Stimulated activated CD8-positive, alpha-beta memory T cell treated with anti-CD3 and anti-CD28 coated beads, Interleukin-2, amount 100 ng/mL, for 1 hour (primary cell): Measurements from ENCODE around the gene MAGI2.

Experiments used
- DNase-seq, 2 donors: peaks; one replicate each; pipeline ENCODE4 v3.0.0-alpha.2; 2020; ENCODE audit warnings: low read depth in 2 of 2

MAGI2 gene

DNA sequence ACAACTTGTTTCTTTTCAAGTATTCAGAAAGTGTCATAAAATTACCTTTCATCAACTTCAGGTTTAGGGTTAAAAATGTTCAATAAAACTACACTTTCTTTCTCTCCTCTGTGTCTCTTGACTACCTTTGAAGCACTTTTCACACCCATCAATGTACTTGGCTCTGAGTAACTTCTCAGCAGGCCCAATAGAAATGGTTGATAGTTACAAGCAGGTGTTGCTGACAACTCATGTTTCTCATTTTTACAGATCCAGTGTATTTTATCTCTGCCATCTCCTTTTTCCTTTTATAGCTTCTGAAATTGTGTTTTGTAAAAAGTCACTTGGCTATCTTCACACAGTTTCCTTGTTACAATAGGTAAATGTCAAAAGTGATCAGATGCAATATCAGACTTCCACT, 1306.9 kb downstream of the MAGI2 start:
- DNase-seq: no peak

DNA sequence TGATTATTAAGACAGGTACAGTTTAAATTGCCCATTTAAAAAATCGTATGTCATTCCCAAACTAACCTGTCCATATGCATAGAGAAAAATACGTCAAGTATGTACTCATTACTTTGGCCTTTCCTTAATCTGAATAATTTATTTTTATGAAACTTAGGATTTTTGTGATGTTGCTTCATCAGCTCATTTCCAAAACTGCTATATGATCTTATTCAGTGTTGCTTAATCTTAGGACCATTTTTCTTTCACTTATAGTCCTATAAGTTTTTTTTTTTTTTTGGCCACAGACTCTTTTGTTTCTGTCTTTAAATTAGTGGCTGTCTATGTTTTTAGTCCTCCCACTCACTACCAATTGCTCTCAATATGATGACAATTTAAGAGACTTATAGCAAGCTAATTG, 1309.8 kb downstream of the MAGI2 start:
- no peak for DNase-seq

DNA sequence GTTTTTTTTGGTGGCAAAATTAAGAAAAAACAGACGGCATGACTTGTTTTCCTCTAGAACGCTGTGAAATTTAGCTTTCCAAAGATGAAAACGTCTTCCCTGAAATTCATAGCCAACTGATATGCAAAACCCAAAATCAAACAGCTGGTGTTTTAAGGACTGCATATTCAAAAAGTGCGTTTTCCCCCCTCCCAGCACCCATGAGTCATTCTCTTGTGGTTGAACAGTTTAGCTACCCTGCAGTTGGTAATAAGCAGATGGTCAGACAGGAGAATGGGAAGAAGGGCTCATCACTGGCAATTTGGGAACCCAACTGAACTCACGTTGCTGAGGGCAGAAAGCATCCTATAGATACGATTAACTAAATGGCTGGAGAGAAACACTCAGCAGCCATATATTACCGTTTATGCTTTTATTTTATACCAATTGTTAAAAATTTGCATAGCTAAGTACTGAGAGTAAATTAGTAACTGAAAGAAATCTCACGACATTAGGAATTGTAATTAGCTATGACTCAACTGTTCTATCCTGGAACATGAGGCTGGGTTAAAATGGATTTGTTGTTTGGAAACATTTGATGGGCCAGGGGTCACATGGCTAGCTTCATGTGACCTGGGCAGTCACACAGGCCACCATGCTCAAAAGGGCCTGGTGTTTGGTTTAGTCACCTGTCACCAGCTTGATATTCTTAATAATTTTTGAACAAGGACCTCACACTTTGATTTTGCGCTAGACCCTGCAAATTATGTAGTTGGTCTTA, 1311.8 kb downstream of the MAGI2 start:
- no peak for DNase-seq

DNA sequence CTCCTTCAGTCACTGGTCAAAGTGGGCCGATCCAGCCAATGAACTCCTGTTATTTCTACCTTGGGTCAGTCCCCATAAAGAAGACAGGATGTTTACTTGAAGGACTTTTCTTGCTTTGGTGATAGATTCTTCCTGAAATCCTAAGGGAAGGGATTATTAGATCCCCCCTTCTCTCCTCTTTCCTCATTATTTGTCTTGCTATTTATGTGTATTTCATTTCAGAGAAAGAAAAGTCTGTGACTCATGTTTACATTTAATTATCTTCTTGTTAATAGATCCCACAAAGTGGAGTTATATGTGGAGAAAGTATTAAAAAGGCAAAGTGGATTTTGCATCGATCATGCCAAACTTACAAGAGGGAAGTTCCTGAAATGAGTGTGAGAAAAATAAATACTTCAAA, 1313.4 kb downstream of the MAGI2 start:
- no peak for DNase-seq

DNA sequence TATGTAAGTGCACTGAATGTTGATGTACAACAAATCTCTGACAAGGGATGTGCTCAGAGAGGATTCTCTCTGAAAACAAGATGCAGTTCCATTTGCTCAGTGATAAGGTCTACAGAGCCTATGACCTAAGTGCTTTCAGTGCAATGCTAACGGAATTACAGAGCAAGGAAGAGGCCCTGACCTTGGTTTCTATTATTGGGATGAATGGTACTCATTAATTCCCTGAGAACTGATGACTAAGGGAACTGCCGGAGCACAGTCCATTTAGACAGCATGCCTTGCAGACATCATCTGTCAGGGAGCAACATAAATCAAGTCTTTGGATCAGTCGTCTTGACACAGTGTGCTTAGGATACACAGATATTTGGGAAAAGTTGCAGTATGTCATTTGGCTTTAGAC, 1314.1 kb downstream of the MAGI2 start:
- DNase-seq: no peak

DNA sequence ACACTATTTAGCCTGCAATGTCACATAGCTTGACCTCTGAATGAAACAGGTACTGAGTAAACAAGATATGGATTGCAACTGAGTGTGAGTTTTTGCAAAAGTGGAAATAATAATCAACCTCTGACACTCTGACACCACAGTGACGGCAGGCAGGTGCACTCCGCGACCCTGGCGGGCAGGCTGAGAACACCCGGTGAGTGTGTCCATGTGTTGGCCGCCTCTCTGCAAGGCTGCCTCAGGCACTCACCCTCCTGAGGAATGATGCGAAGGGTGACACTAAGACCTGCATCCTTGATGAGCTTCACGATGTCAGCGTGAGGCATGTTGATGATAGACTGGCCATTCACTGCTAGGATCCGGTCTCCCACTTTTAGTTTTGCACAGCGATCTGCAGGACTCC, 1318.7 kb downstream of the MAGI2 start:
- no peak for DNase-seq

DNA sequence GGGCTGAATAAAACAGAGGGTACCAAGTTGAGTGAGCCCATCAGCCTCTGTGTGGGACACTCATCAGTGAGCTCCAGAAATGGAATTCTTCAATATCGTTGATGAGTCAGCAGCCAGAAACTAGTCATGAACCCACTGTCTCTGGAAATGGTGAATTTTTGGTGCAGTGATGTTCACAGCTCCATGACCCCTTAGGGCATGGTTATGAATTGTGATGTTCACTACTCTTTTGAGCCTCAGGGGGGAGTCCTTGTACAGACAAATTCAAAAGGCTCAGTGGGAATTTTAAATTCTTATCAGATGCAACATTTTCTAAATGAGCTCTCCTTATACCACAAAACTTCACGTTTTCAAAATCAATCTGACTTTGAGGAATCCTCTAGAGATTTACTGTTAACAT, 1319.2 kb downstream of the MAGI2 start:
- DNase-seq: no peak

DNA sequence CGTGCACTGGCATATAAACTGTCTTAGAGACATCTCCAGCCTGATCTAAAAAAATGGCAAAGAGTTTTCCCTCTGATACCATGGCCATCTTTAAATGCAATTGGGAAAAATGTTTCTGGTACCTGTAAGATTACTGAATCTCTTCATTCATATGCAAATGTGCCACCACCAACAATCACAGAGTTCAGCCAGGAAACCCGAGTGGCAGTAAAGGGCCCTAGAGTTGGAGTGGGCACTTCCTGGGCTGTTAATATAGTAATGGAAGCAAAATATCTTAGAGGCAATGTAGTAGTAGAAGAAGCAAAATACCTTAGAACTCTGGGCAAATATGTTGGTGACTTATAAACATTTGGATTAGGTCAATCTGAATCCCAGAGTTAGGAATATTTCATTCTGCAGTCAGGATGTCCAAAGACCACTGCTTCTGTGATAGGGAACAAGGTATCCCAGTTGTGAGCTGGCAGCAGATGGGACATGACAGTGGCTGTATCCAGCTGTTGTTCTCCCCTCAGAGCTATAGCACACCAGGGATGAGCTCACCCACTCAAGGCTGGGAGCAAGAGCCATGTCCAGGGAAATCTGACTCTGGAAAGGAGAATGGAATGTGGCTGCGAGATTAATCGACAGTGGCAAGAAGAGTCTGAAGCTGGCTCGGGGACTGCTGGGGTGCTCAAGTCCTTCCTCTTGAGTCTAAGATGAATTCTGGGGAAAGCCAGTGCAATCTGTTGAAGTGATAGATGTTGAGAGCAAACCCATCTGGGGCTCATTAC, 1322.8 kb downstream of the MAGI2 start:
- no peak for DNase-seq

DNA sequence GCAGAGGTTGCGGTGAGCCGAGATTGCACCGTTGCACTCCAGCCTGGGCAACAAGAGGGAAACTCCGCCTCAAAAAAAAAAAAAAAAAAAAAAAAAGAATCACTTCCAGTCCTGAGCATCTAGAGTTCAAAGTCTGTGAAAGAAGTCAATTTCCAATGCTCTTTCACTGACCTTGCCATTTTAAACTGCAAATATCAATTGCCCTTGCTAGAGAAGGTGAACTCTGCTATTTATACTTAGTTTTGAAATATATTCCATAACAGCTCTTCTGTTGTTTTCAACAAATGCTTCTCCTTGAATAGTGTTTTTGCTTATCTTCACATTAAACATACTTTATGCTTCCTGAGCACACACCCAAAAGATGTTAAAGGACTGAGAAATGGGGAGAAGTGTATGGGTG, 1323.6 kb downstream of the MAGI2 start:
- no peak for DNase-seq

DNA sequence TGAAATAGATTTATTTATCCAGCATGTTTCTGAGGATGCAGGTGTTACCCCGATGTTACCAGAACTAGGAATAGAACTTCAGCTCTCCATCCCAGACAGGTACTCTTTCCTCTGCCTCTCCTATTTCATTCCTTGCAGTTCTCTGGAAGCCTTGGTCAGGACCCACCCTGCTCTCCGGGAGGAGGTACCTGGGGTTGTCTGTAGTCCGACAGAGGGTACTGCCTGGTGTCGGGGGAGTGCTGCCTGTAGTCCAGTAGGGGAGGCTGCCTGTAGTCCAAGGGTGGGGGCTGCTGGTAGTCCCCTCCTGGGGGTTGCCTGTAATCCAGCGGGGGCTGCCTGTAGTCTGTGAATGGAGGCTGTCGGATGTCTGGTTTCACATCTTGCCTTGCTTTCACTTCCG, 1326.5 kb downstream of the MAGI2 start:
- no peak for DNase-seq

DNA sequence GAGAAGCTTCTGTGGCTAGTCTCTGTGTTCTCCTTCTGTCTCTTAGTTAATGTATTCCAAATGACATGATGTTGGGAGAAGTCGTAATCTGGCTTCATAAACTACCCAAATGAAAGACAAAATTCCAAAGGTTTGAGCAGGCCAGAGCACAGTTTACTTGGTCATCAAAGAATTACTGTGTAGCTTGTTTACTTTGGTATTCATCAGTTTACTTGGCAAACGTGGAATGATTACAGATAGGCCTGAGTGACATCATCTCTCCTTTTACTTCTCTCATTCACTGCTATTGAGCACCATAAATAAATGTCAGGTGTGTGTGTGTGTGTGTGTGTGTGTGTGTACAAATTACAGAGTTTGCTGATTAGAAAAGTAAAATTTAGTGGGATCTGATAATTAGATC, 1327.6 kb downstream of the MAGI2 start:
- no peak for DNase-seq

DNA sequence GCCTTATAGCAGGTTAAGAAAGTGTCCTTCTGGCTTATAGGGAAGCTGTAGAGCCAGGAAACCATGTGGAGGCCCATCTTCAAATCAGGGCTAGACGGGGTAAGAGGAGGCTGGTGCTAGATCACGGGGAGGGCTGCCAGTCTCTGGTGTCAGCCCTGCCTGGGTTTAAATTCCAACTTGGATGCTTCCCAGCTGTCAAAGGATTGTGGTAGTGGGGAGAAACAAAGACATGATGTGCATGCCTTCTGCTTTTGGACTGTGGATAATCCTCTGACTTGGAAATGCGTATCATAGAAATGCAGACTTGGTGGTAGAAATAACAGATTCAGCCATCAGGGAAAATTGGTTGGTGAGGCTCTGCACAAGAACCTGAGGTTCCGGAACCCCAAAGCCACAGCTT, 1329.3 kb downstream of the MAGI2 start:
- no peak for DNase-seq

DNA sequence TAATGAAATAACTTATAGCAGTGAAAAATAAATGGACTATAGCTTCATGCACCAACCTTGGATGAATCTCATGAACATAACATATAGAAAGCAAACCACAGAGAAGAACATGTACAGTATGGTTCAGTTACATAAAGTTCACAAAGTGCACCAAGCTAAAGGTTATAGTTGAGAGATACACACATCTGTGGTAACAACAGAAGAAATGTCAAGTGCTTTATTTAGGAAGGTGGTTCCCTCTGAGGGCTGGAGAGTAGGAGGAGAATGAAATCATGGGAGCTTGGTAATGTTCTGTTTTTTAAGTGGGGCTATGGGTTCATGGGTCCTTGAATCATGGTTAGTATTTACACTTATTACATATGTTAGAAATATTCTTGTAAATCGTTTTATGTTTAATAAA, 1331.6 kb downstream of the MAGI2 start:
- DNase-seq: no peak

DNA sequence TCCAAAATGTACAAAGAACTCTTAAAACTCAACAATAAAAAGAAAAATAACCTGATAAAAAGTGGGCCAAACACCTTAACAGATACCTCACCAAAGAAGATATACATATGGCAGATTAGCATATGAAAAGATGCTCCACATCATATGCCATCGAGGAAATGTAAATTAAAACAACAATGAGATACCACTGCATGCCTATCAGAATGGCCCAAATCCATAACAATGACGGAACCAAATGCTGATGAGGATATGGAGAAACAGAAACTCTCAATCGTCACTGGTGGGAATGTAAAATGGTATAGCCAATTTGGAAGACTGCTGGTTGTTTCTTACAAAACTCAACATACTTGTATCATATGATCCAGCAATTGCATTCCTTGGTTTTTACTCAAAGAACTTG, 1335.0 kb downstream of the MAGI2 start:
- no peak for DNase-seq

DNA sequence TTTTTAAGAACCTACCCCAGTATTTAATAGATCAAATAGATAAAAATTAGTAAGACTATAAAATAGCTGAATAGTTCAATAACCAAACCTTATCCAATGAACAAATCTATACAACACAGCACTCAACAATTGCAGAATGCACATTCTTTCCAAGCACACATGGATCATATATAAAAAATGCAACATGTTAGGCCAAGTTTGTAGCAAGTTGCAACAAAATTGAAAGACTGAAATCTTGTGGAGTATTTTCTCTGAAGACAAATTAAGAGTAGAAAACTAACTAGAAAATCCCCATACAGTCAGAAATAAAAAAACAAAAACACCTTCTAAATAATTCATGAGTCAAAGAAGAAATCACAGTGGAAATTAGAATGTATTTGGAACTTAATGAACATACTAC, 1337.6 kb downstream of the MAGI2 start:
- no peak for DNase-seq

DNA sequence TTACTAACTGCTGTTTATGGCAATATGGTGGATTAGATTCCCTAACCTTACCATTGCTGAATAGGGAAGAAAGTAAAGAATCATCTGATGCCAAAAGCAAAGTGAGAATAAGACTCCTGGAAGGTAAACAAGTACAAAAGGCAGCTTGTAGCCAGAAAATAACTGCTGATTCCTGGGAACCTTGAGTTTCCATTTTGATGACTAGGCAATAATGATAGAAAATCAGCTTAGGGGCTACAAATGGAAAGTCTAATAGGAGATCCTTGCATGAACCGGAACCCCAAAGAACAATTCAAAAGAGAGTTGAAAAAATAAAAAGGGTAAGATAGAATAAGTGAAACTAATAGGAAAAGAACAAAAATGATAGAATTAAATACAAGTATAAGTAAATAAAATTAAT, 1338.5 kb downstream of the MAGI2 start:
- no peak for DNase-seq

DNA sequence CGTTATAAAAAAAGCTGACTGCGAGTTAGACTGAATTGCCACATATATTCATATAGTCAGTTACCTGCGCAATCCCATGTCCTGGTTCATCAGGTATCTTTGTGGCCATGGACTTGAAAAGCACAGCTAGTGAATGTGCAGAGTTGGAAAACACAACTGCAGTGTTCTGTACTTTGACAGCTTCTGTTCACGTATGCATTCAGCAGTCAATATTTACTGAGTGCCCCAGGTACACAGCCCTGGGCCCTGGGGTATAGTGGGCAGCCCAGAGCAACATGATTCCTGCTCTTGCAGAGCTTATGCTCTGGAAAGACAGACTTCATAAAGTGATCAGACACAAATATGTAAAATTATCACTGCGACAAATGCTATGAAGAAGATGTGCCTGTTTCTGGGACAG, 1341.0 kb downstream of the MAGI2 start:
- DNase-seq: no peak

DNA sequence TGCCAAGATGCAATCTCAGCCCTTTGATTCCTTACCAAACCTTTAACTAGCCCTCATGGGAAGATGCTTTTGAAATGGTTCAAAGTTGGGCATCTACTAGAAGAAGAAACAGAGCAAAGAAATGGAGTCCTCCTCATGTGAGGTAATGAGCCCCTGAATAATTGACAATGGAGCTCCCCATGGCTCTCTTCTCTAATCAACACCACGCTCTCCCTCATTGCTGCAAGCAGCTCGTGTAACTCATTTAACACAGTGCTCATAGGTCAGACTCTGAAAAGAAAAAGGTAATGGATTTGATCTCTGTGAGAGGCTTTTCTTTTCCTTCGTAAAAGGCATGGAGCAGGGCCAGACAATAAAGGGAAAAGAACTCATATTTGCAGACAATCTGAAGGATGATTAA, 1342.1 kb downstream of the MAGI2 start:
- no peak for DNase-seq

DNA sequence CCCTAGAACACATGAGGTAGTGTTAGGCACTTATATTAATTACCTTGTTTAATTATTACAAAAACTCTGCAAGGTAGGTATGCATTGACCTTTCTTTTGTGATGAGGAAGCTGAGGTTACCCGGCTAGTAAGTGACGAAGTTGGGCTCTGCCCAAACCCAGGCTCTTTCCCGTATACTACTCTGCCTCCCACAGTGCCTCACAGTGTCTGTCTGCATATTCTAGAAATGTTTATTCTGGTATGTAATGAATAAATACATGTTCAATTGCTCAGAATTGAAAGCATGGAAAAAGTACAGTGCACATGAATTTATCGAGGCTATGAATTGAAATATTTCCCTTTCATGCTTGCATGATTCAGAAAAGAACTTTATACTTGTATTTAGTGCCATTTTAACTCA, 1350.0 kb downstream of the MAGI2 start:
- no peak for DNase-seq

DNA sequence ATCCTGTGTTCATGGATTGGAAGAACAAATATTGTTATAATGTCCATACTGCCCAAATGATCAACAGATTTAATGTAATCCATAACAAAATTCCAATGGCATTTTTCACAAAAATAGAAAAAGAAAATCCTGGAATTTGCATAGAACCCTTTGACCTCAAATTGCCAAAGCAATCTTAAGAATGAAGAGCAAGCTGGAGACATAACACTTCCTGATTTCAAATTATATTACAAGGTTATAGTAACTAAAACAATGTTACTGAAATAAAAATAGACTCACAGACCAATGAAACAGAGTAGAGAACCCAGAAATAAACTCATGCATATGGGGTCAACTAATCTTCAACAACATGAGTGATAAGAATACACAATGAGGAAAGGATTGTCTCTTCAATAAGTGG, 1352.4 kb downstream of the MAGI2 start:
- DNase-seq: no peak

DNA sequence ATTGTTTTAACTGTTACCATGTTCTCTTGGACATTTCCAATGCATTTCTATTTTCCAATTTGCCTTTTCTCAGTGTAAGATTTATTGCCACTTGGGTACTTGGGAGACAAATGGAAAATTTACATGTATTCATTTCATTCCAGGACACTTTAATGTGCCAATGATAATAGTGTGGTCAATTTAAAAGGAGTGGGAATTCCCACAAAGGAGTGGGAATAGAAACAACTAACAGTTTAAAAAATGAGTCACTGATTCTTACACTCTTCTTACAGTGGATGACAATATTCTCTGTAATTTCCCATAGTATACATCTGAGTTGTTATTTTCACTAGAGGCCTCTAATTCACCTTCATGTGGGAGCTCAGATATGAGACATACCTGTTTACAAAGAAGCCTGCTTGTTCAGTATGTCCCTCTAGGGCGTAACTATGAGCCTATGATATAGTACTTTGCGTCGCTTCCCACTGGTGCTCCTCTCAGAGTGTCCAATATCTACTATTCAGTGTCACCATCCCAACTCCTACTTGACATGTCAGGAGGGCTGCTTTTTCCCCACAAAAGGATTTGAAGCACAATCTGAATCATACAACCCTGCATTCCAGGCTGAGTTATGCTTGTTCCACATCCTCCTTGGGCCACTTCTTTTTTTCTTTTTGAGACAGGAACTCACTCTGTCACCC, 1353.6 kb downstream of the MAGI2 start:
- DNase-seq: no peak

DNA sequence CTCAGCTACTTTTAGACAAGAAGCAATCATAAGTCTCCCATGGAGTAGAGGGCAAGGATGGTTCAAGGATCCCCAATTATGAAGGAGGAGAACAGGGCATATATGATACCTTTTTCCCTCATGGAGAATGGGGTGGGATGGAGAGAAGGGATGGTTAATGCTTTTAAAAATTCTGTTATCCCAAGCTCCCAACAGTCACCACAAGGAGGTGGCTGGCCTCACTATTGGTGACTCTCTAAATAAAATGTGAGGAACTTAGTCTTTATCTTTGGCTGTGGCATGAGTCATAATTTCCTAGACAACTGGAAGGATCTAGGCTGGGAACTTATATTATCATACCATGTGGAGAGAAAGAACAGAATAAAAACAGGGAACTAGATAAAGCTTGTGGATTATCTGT, 1357.9 kb downstream of the MAGI2 start:
- no peak for DNase-seq

DNA sequence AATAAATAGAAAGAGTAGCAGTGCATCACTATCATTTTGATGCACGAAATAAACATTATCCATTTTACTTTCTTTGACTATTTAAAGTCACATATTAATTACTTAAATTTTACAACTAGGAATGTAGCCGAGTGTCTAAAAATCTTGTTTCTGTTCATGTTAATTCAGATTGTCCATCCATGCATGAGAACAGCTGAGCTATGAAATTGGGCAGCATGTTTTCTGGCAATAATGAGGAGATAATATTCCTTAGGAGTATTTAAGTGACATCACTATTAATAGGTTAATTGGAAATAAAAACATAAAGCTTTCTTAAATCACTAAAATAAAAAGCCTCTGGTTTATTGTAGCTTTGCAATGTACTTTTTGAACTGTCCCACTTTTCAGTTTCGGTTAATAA, 1361.1 kb downstream of the MAGI2 start:
- DNase-seq: no peak
